ENCODE measurements around the gene SUGCT.
A peak's percentile ranks its signal among the peaks of the same experiment; 100 is the strongest.

Gene SUGCT

DNA sequence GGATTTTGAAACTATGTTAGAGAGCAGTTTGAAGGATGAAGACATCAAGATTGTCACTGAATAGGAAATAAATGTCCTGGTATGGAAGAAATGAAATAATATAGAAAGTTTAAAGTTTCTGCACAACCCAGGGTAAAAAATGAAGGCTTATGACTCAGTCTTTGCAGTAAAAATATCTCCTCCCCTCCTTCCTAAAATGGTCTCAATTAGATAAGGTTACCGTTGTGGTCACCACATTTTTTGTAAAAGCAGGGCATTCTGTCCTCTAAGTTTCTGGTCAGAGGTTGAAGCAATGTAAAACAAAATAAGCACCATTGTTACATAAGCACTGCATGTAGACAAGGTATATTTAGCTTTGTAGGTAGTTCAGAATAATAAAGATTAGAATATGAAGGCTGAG lies 403.5 kb downstream of the SUGCT start:
- peak; percentile 59 for DNase-seq (ENCODE audit: low read depth)
- TF ChIP-seq, protein P1, sequence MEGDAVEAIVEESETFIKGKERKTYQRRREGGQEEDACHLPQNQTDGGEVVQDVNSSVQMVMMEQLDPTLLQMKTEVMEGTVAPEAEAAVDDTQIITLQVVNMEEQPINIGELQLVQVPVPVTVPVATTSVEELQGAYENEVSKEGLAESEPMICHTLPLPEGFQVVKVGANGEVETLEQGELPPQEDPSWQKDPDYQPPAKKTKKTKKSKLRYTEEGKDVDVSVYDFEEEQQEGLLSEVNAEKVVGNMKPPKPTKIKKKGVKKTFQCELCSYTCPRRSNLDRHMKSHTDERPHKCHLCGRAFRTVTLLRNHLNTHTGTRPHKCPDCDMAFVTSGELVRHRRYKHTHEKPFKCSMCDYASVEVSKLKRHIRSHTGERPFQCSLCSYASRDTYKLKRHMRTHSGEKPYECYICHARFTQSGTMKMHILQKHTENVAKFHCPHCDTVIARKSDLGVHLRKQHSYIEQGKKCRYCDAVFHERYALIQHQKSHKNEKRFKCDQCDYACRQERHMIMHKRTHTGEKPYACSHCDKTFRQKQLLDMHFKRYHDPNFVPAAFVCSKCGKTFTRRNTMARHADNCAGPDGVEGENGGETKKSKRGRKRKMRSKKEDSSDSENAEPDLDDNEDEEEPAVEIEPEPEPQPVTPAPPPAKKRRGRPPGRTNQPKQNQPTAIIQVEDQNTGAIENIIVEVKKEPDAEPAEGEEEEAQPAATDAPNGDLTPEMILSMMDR (conservative IDR thresholded peaks at IDR 0.05; ENCODE audit: low read depth, low read length) = no peak
- no peak overlapping the region for H3K4me3 ChIP-seq (ENCODE audit: low read depth, low read length)

DNA sequence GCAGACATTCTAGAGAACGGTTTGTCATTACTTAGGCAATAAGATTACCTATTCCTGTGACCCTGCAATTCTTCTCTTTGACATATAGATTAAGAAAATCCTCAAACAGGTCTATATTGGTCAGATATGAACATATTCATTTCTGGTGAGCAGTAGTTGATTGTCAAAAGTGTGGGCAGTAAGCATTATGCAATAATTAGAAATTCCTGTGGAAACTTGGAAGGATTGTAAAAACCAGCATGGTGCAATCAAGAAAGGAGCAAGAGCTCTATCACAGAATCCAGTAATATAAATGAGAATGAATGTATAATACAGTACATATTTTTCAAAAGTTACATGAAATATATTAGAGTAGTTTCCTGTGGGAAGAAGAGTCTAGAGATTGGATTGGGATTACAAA lies 406.5 kb downstream of the SUGCT start:
- no peak overlapping the region for H3K4me3 ChIP-seq (ENCODE audit: low read depth, low read length)
- DNase-seq (ENCODE audit: low read depth) = peak; percentile 66
- TF ChIP-seq, protein P1 (conservative IDR thresholded peaks at IDR 0.05; ENCODE audit: low read depth, low read length) = no peak

DNA sequence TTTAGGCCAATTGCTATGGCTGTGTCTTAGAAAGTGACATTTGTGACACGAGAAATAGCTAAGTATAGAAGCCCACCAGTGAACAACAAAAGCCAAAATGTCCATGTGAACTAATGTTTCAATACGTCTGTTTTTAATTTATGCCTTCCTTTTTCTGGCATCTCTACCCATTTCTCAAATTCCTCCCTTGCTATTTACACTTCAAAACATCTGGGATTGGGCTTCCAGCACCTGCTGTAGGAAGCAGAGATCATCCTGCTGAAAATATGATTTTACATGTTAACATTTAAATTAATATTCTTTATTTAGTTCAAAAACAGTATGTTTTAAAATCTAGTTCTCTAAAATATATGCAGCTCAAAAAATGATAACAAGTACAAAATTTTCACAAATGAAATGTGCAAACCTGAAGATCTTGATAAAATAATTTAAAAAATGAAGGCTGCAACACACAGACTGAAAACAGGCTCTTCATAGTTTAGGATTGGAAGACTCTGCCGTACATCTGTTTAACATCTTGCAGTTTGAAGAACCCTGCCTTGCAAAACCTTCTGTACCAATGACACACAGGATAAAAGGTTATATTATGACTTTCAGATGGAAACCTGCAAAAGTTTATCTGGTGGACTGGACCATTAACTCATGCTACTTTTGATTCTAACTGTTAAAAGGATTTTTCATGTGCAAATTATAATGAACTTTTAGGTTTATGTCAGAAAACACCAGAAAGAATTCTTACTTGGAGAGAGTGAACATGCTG lies 408.4 kb downstream of the SUGCT start:
- TF ChIP-seq, protein P1 (conservative IDR thresholded peaks at IDR 0.05; ENCODE audit: low read depth, low read length) = no peak
- no peak overlapping the region for H3K4me3 ChIP-seq (ENCODE audit: low read depth, low read length)
- DNase-seq (ENCODE audit: low read depth) = peak; percentile 35

DNA sequence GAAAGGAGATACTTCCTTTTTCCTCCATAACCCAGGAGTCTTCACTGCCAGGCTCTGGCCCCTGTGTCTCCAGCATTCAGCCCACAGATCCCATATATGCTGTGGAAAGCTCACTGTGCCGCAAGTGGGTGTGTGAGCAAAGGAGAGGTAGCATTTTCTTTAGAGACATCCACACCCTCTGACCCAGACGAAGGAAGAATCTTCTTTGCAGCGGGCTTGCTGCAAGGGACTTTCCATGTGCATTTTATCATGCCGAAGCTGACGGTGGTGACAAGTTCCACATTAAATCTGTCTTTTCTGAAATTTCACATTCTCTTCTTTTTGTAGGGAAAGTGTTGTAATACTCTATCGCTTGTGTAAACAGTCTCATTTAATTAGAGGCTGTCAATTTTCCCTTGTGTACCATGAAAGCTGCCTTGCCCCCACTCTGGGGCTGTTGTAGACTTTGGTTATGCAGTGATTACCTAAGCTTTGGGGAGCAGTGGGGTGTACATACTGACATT lies 409.5 kb downstream of the SUGCT start:
- H3K4me3 ChIP-seq (ENCODE audit: low read depth, low read length) = no peak overlapping the region
- DNase-seq (ENCODE audit: low read depth) = no peak
- TF ChIP-seq, protein P1 (conservative IDR thresholded peaks at IDR 0.05; ENCODE audit: low read depth, low read length) = no peak

DNA sequence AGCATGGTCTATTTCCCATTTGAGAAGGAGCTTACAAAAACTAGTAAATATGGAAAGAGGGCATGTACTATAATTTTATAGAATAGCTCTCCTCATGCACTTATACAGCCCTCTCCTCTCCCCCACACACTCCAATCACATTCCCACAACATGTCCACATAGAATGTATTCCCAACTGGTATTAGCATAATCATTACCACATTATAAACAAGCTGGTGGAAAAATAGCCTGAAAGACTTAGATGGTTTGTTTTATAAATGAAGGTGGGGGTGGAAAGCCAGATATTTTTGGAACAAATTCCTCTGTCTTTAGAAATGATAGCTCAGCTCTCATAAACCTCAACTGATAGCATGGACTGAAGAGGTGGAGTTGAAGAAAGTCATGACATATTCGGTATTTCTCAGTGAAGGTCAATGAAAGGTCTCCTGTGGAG lies 410.1 kb downstream of the SUGCT start:
- TF ChIP-seq, protein P1 (conservative IDR thresholded peaks at IDR 0.05; ENCODE audit: low read depth, low read length) = no peak
- peak; percentile 24 for DNase-seq (ENCODE audit: low read depth)
- H3K4me3 ChIP-seq (ENCODE audit: low read depth, low read length) = no peak overlapping the region

DNA sequence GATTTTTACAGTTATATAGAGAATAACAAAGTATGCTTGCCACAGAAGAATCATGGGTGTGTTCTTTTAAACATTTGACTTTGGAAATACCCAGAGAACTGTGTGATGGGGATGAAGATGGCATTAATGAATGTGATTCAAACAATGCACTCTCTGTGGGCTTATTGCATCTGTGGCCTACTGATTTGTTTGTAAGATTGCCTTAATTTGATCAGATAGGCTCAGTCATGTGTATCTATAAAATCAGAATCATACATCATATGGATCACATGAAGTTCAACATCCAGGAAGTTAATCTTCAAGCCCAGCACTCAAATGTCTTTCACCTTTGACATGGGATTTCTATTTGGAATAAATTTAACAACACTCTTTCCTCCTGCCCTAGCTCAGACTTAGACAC lies 410.9 kb downstream of the SUGCT start:
- TF ChIP-seq, protein P1 (conservative IDR thresholded peaks at IDR 0.05; ENCODE audit: low read depth, low read length) = no peak
- H3K4me3 ChIP-seq (ENCODE audit: low read depth, low read length) = no peak overlapping the region
- no peak for DNase-seq (ENCODE audit: low read depth)

All from choroid plexus epithelial cell (primary cell).